SH-SY5Y (cell line): ENCODE measurements around the gene ZCCHC14.

Source experiments
- GATA2 ChIP-seq: IDR thresholded peaks from 2 replicates; pipeline ENCODE4 v1.6.1; 2011; ENCODE audit warnings: mild to moderate bottlenecking, low read depth, low read length
- GATA3 ChIP-seq: IDR thresholded peaks from 2 replicates; pipeline ENCODE4 v1.6.1; 2011; ENCODE audit warnings: low read depth, mild to moderate bottlenecking, low read length, moderate library complexity

DNA sequence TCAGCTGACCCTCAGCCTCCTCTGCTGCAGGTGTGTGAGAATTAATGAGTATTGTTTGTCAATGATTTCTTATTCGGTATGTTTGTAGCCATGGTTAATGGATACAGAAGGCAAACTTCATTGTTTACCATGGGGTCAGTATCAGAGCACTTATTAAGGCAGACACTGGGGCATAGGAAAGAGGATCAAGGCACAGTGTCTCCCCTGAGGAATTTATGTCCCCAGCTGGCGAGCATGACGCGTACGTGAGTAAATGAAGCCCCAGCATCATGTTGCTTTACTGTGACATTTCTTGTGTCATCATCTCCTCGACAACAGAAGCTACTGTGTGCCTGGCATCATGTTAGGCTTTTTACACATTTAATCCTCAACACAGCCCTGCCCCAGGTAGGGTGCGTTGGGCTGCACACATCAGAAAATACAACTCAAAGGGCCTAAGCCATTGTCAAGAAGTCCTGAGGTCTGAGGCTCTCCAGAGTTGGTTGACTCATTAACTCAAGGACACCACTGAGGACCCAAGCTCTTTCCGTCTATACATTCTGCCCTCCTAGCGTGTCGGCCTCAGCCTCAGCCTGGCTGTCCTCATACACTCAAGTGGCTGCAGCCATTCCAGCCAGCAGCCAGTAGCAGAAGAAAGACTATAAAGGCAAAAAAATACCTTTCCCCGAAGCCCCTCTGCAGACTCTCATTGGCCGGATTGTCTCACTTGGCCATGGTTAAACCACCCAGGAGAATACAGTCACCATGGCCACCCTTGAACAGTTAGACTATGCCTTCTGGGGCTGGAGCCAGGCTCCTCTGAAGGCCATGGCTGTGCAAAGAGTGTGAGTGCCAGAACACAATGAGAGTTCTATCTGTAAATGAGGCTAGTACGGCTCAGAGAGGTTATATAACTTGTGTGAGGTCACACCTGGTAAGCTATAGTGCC, 13.9 kb upstream of the ZCCHC14 start:
- TF ChIP-seq GATA3 (no peak), GATA2 (no peak)
